Endothelial cell of umbilical vein (primary cell): ENCODE results near the gene LBR. TPM values are rescaled to one million over a fixed set of nuclear protein-coding genes. Genes with fewer than 3 reads are reported as not detected.

Experiments used
- BruUV-seq: library from RNA; stranded (reverse); fragments of 400-500 nt; replicated peaks from 2 replicates; lab custom pipeline; 2021; lab: Mats Ljungman, UMichigan
- CTCF ChIA-PET: fragments of 300-600, 350-600 bp; sonication (Branson Sonifier 250); formaldehyde crosslinking; loops from one replicate; lab custom pipeline; 2021; ENCODE audit warnings: antibody characterized with exemption, inconsistent platforms; lab: Charles Lee
- POLR2A ChIA-PET: fragments of 300-600, 350-600 bp; sonication (Branson Sonifier 250); formaldehyde crosslinking; loops from one replicate; lab custom pipeline; 2021; ENCODE audit warnings: antibody characterized with exemption, inconsistent platforms; lab: Charles Lee
- DNase-seq: peaks from one replicate; pipeline ENCODE4 v3.0.0-alpha.2; 2011; ENCODE audit warnings: low read depth, low spot score
- FAIRE-seq: peaks from 2 replicates; lab custom pipeline; 2011; peaks lifted over from hg19 to GRCh38; lab: Jason Lieb, UNC
- H2AFZ ChIP-seq: 2 replicates; pipeline ENCODE4 v1.6.0; 2012; ENCODE audit warnings: low read depth, low read length, control low read depth, inconsistent platforms
- H3K27ac ChIP-seq: 2 replicates; pipeline ENCODE4 v1.5.1; 2011; ENCODE audit warnings: low read depth, mild to moderate bottlenecking, control low read depth, low read length, moderate library complexity; ENCODE audit not compliant: insufficient read depth
- H3K27me3 ChIP-seq, 2 experiments: 2 replicates each; pipeline versions ENCODE4 v1.6.0 to v1.6.1; 2011; ENCODE audit warnings: low read length in 2 of 2, mixed read lengths in 1 of 2; ENCODE audit not compliant: control insufficient read depth in 2 of 2, insufficient read depth in 2 of 2
- H3K36me3 ChIP-seq, 2 experiments: 2 replicates in 1 of 2; 3 replicates in 1 of 2; pipeline ENCODE4 v1.5.1; 2011; ENCODE audit warnings: low read length in 2 of 2, mild to moderate bottlenecking in 1 of 2, moderate library complexity in 1 of 2; ENCODE audit not compliant: control insufficient read depth in 2 of 2, insufficient read depth in 2 of 2; ENCODE audit errors: extremely low read depth in 1 of 2
- H3K4me1 ChIP-seq: 3 replicates; pipeline ENCODE4 v1.5.1; 2011; ENCODE audit warnings: mild to moderate bottlenecking, low read length; ENCODE audit not compliant: control insufficient read depth, insufficient read depth; ENCODE audit errors: extremely low read depth
- H3K4me2 ChIP-seq: 2 replicates; pipeline ENCODE4 v1.6.1; 2011; ENCODE audit warnings: low read length, control low read depth, mixed read lengths; ENCODE audit not compliant: insufficient read depth
- H3K4me3 ChIP-seq, 3 experiments: fragments of 200-600 bp in 1 of 3; sonication (generic), shearing (Covaris generic) in 1 of 3; replicated peaks in 1 of 3; 2 replicates each; pipeline ENCODE4 v1.5.1; 2011 to 2016; ENCODE audit warnings: control low read depth in 3 of 3, low read length in 3 of 3, mild to moderate bottlenecking in 2 of 3, inconsistent platforms in 1 of 3, low read depth in 1 of 3, moderate library complexity in 1 of 3; ENCODE audit not compliant: insufficient read depth in 1 of 3
- H3K79me2 ChIP-seq: 2 replicates; pipeline ENCODE4 v1.6.0; 2012; ENCODE audit warnings: low read length, inconsistent platforms; ENCODE audit not compliant: control insufficient read depth, insufficient read depth
- H3K9ac ChIP-seq: replicated peaks from 2 replicates; pipeline ENCODE3; 2011; ENCODE audit warnings: low read length, control low read depth; ENCODE audit not compliant: insufficient read depth; ENCODE audit errors: extremely low read depth
- H3K9me1 ChIP-seq: replicated peaks from 3 replicates; pipeline ENCODE4 v1.6.0; 2011; ENCODE audit warnings: mild to moderate bottlenecking, low read length; ENCODE audit not compliant: control insufficient read depth, insufficient read depth; ENCODE audit errors: extremely low read depth
- H3K9me3 ChIP-seq: replicated peaks from 2 replicates; pipeline ENCODE4 v1.5.1; 2012; ENCODE audit warnings: low read length, inconsistent platforms; ENCODE audit not compliant: control insufficient read depth, insufficient read depth
- H4K20me1 ChIP-seq: replicated peaks from 2 replicates; pipeline ENCODE3; 2011; ENCODE audit warnings: mild to moderate bottlenecking, low read length; ENCODE audit not compliant: control insufficient read depth, insufficient read depth; ENCODE audit errors: extremely low read depth
- EZH2 ChIP-seq: IDR thresholded peaks from 2 replicates; pipeline ENCODE4 v1.6.1; 2012; ENCODE audit warnings: borderline replicate concordance, low read depth, mild to moderate bottlenecking, moderate library complexity, low read length, inconsistent platforms; ENCODE audit not compliant: severe bottlenecking
- FOS ChIP-seq: IDR thresholded peaks from 2 replicates; pipeline ENCODE4 v1.6.1; 2011; ENCODE audit warnings: mild to moderate bottlenecking, low read length, moderate library complexity, borderline replicate concordance; ENCODE audit not compliant: insufficient read depth
- GATA2 ChIP-seq: IDR thresholded peaks from 2 replicates; pipeline ENCODE4 v1.7.0; 2011; ENCODE audit warnings: low read depth, mild to moderate bottlenecking, moderate library complexity, mixed read lengths, low read length; ENCODE audit not compliant: insufficient read length, insufficient read depth
- JUN ChIP-seq: IDR thresholded peaks from 2 replicates; pipeline ENCODE4 v1.6.1; 2011; ENCODE audit warnings: borderline replicate concordance, low read depth; ENCODE audit not compliant: insufficient read length, insufficient read depth
- MAX ChIP-seq: IDR thresholded peaks from 2 replicates; pipeline ENCODE4 v1.6.1; 2011; ENCODE audit not compliant: insufficient read depth, insufficient read length
- MYC ChIP-seq: IDR thresholded peaks from one replicate; pipeline ENCODE4 v1.6.1; 2011; ENCODE audit warnings: mild to moderate bottlenecking, low read depth, low read length
- POLR2A ChIP-seq: IDR thresholded peaks from 2 replicates; pipeline ENCODE4 v1.6.1; 2012; ENCODE audit warnings: low read depth, mild to moderate bottlenecking, control low read depth, low read length
- POLR2AphosphoS5 ChIP-seq: IDR thresholded peaks from 2 replicates; pipeline ENCODE4 v1.6.1; 2012; ENCODE audit warnings: low read depth, mild to moderate bottlenecking, control low read depth, low read length, moderate library complexity; ENCODE audit not compliant: insufficient read depth
- dilution Hi-C: fragments of 300-500 bp; cut with MboI; formaldehyde crosslinking; loops from one replicate; pipeline ENCODE4 v1.15.0; 2019; ENCODE audit warnings: low sequenced_read_pairs; ENCODE audit not compliant: extremely low pct_ligation_motif_present
- intact Hi-C: fragments of 100-400 bp; cut with micrococcal nuclease; formaldehyde crosslinking; loops from one replicate; pipeline ENCODE4 v1.10.0; 2022
- polyA plus RNA-seq, 4 experiments: library from polyadenylated mRNA; depleted of rRNA in 3 of 4; stranded (reverse) in 3 of 4; unstranded in 1 of 4; fragments of >200 nt; gene quantifications; 2 replicates each; pipeline versions ENCODE4 v1.2.1 to v1.2.3, GENCODE V29; 2011 to 2012; ENCODE audit warnings: missing spikeins in 1 of 4
- total RNA-seq: library from RNA; stranded (reverse); gene quantifications from 2 replicates; pipeline ENCODE4 v1.2.3, GENCODE V29; 2021
- TF ChIP-seq, protein P1 (sequence below), 2 donors: IDR thresholded peaks; 1 replicate in 1 of 2; 2 replicates in 1 of 2; pipeline ENCODE4 v1.5.1; 2011; ENCODE audit warnings: low read length in 2 of 2, mild to moderate bottlenecking in 2 of 2, moderate library complexity in 2 of 2, control low read depth in 1 of 2, inconsistent platforms in 1 of 2, low read depth in 1 of 2; ENCODE audit not compliant: insufficient read depth in 1 of 2; ENCODE audit errors: extremely low read depth in 1 of 2

Gene LBR
- total and polyA plus RNA-seq, 2 donors (not counting 3 experiments of a cell fraction or from before 2014, with no cell fraction given) = 53.9 to 119 TPM

DNA sequence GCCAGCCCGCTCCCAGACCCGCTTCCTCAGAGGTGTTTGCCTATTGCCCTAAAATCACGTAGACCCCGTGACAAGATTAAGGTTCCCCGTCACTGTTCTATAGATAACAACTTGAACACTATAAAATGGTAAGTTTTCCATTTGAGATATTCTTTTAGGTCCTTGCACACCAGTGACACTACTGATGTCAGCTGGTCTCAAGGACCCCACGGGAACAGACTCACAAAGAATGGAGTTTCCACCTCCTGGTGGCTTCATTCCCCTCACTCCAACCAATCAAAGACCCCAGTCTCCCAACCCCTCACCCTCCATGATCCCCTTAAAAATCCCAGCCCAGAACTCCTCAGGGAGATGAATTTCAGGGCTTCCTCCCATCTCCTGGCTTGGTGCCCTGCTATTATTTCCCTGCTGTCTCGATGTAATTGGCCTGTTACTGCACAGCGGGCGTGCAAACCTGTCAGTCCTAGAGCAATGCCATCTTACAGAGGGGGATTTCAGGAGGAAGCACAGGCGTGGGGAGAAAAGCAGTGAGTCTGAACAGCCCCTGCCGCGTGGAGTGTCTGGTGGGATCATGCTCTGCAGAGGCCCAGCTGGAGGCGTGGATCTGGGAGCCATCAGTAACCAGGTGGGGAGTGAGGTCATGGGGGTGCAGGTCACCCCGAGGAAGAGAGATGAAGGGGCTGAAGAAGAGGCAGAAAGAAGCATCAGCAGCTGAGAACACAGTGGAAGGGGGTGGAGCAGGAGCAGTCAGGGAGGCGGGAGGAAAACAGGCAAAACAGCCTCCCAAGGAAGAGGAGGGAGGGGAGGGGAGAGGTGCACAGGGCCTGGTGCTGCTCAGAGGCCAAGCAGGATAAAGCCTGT lies 35.1 kb upstream of the LBR start:
- Histone ChIP-seq H3K9me1 (no peaks in the 10 kb centered on the region), H3K36me3 (no peaks in the 10 kb centered on the region), H3K79me2 (no peaks in the 10 kb centered on the region), H3K9ac (no peak overlapping the region), H3K27me3 (no peaks in the 10 kb centered on the region), H3K27ac (no peak overlapping the region), H3K9me3 (no peaks in the 10 kb centered on the region), H3K4me1 (peaks cover 22% of the 10 kb centered on the region), H3K4me2 (no peak overlapping the region), H3K4me3 (no peak overlapping the region), H4K20me1 (no peaks in the 10 kb centered on the region), H2AFZ (no peak overlapping the region)
- ChIA-PET CTCF (interaction anchor here (2.4 kb wide), 1 partner anchor 18 kb away, joined by 7 read pairs; no protein-coding TSS in a partner anchor), POLR2A (no interaction called here)
- DNase-seq (no peak), FAIRE-seq (no peak)
- no TSS peak for BruUV-seq
- dilution Hi-C loops = no loop called here
- intact Hi-C loops = no loop called here
- no peak for TF ChIP-seq JUN

DNA sequence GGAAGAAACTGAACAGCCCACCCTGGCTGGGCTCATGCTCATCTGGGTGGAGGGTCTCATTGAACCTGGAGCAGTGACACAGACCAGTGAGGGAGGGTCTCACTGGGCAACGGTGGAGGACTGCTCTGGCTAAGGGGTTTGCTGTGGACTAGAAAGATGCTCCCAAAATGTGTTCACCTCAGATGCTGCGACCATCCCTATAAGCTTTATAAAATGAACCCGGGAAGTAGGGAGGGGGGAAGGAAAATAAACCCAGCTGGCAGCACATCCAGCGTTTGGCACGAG lies 34.5 kb upstream of the LBR start:
- Histone ChIP-seq H3K36me3 (no peaks in the 10 kb centered on the region), H3K4me1 (peaks cover 16% of the 10 kb centered on the region), H2AFZ (no peak overlapping the region), H3K9me1 (no peaks in the 10 kb centered on the region), H3K79me2 (no peaks in the 10 kb centered on the region), H3K9me3 (no peaks in the 10 kb centered on the region), H3K4me3 (no peak overlapping the region), H3K9ac (no peak overlapping the region), H3K4me2 (no peak overlapping the region), H3K27ac (no peak overlapping the region), H4K20me1 (no peaks in the 10 kb centered on the region), H3K27me3 (no peaks in the 10 kb centered on the region)
- no TSS peak for BruUV-seq
- CTCF ChIA-PET = interaction anchor here (2.6 kb wide), 2 partner anchors 12 to 20 kb away, joined by 10 to 15 read pairs; no protein-coding TSS in a partner anchor
- intact Hi-C loops (no loop called here), dilution Hi-C loops (no loop called here)
- FAIRE-seq = no peak
- POLR2A ChIA-PET = no interaction called here
- TF ChIP-seq FOS (no peak), POLR2AphosphoS5 (no peak), POLR2A (no peak), MAX (no peak), JUN (no peak), MYC (no peak), EZH2 (no peak), GATA2 (no peak)
- TF ChIP-seq, protein P1, sequence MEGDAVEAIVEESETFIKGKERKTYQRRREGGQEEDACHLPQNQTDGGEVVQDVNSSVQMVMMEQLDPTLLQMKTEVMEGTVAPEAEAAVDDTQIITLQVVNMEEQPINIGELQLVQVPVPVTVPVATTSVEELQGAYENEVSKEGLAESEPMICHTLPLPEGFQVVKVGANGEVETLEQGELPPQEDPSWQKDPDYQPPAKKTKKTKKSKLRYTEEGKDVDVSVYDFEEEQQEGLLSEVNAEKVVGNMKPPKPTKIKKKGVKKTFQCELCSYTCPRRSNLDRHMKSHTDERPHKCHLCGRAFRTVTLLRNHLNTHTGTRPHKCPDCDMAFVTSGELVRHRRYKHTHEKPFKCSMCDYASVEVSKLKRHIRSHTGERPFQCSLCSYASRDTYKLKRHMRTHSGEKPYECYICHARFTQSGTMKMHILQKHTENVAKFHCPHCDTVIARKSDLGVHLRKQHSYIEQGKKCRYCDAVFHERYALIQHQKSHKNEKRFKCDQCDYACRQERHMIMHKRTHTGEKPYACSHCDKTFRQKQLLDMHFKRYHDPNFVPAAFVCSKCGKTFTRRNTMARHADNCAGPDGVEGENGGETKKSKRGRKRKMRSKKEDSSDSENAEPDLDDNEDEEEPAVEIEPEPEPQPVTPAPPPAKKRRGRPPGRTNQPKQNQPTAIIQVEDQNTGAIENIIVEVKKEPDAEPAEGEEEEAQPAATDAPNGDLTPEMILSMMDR (IDR thresholded peaks at IDR 0.05; ENCODE audit: extremely low read depth in 1 of 2, insufficient read depth in 1 of 2, low read depth in 1 of 2, low read length in 2 of 2) = no peak
- no peak for DNase-seq
